Activated CD4-positive, alpha-beta T cell treated with anti-CD3 and anti-CD28 coated beads, Interleukin-10, Interleukin-2, amounts not matched to agents 100 ng/mL and 50 ng/mL, durations not matched to agents 16 hours and 8 hours (primary cell): ENCODE results near the gene NPS.

Experiments
- DNase-seq: peaks from one replicate; pipeline ENCODE4 v3.0.0-alpha.2; 2020

NPS gene

GRCh38 chr10:127563718-127564553 is 14.8 kb downstream of the NPS start:
- peak; percentile 41 for DNase-seq

- DNase-seq, result no peak
Measured at GRCh38 chr10:127564644-127565043, 15.5 kb downstream of the NPS start.

- DNase-seq, result no peak
Measured at GRCh38 chr10:127565583-127565982, 16.5 kb downstream of the NPS start.

GRCh38 chr10:127569210-127569609 is 20.1 kb downstream of the NPS start:
- no peak for DNase-seq

GRCh38 chr10:127570036-127570435 is 20.9 kb downstream of the NPS start:
- DNase-seq, result no peak

GRCh38 chr10:127571386-127571785 is 22.3 kb downstream of the NPS start:
- no peak for DNase-seq

GRCh38 chr10:127576051-127576450 is 26.9 kb downstream of the NPS start:
- no peak for DNase-seq

- no peak for DNase-seq
Measured at GRCh38 chr10:127576740-127577161, 27.6 kb downstream of the NPS start.

GRCh38 chr10:127577376-127578258 is 28.5 kb downstream of the NPS start:
- no peak for DNase-seq

GRCh38 chr10:127578259-127578960 is 29.3 kb downstream of the NPS start:
- no peak for DNase-seq

- no peak for DNase-seq
Measured at GRCh38 chr10:127578961-127579305, 29.8 kb downstream of the NPS start.

GRCh38 chr10:127579640-127580039 is 30.5 kb downstream of the NPS start:
- DNase-seq, result no peak

- DNase-seq, result no peak
Measured at GRCh38 chr10:127580822-127581221, 31.7 kb downstream of the NPS start.

GRCh38 chr10:127585519-127586023 is 36.5 kb downstream of the NPS start:
- DNase-seq, result no peak

GRCh38 chr10:127587668-127588365 is 38.7 kb downstream of the NPS start:
- DNase-seq, result no peak

- DNase-seq, result no peak
Measured at GRCh38 chr10:127592586-127592985, 43.5 kb downstream of the NPS start.

- no peak for DNase-seq
Measured at GRCh38 chr10:127600479-127600878, 51.4 kb downstream of the NPS start.
